Measurements from ENCODE around the gene CACNB3.

DNA sequence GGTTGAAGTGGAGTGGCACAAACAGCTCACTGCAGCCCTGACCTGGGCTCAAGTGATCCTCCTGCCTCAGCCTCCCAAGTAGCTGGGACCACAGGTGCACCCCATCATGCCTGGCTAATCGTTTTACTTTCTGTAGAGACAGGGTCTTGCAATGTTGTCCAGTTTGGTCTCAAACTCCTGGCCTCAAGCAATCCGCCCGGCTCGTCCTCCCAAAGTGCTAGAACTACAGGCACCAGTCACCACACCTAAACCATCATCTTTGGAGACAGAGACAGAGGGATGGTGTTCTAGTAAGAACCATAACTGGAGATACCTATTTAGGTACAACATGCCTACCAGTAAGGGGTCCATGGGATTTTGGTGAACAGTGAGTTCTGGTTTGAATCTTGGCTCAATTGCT is 36.2 kb downstream of the CACNB3 start:
- TF ChIP-seq, protein P1, sequence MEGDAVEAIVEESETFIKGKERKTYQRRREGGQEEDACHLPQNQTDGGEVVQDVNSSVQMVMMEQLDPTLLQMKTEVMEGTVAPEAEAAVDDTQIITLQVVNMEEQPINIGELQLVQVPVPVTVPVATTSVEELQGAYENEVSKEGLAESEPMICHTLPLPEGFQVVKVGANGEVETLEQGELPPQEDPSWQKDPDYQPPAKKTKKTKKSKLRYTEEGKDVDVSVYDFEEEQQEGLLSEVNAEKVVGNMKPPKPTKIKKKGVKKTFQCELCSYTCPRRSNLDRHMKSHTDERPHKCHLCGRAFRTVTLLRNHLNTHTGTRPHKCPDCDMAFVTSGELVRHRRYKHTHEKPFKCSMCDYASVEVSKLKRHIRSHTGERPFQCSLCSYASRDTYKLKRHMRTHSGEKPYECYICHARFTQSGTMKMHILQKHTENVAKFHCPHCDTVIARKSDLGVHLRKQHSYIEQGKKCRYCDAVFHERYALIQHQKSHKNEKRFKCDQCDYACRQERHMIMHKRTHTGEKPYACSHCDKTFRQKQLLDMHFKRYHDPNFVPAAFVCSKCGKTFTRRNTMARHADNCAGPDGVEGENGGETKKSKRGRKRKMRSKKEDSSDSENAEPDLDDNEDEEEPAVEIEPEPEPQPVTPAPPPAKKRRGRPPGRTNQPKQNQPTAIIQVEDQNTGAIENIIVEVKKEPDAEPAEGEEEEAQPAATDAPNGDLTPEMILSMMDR (IDR thresholded peaks at IDR 0.05), result no peak
- no peak for TF ChIP-seq POLR2A (IDR thresholded peaks at IDR 0.05)

Measured in heart left ventricle (tissue), 13 donors.